ENCODE measurements around the gene MRPL9. TPM values are rescaled to one million over a fixed set of nuclear protein-coding genes. Genes with fewer than 3 reads are reported as not detected.

MRPL9 gene
- total RNA-seq, 1 donor from 2014 or later: 75.0 TPM

- Mint-ChIP-seq H3K27ac (ENCODE audit: unreplicated experiment) (no peak overlapping the region), H3K9me3 (ENCODE audit: unreplicated experiment) (peaks cover 7% of the 10 kb centered on the region), H3K4me1 (ENCODE audit: low read depth, unreplicated experiment) (peaks cover 29% of the 10 kb centered on the region), H3K4me3 (ENCODE audit: unreplicated experiment) (peak overlapping the region; percentile 84), H3K27me3 (ENCODE audit: unreplicated experiment) (peaks cover 24% of the 10 kb centered on the region), H3K36me3 (ENCODE audit: unreplicated experiment) (no peaks in the 10 kb centered on the region)
- TF ChIP-seq CTCF (IDR thresholded peaks at IDR 0.05; ENCODE audit: partially characterized antibody, unreplicated experiment): no peak
- no peak for DNase-seq
These were observed 41.3 kb downstream of the MRPL9 start for GRCh38 chr1:151721788-151722510.

- Mint-ChIP-seq H3K9me3 (ENCODE audit: unreplicated experiment) (peaks cover 9% of the 10 kb centered on the region), H3K27me3 (ENCODE audit: unreplicated experiment) (peaks cover 23% of the 10 kb centered on the region), H3K27ac (ENCODE audit: unreplicated experiment) (peak within 1 kb of the TSS; percentile 25), H3K36me3 (ENCODE audit: unreplicated experiment) (no peaks in the 10 kb centered on the region), H3K4me3 (ENCODE audit: unreplicated experiment) (peak within 1 kb of the TSS; percentile 84), H3K4me1 (ENCODE audit: low read depth, unreplicated experiment) (peaks cover 30% of the 10 kb centered on the region)
- no peak for TF ChIP-seq CTCF (IDR thresholded peaks at IDR 0.05; ENCODE audit: partially characterized antibody, unreplicated experiment)
- DNase-seq: peak; percentile 49
These were observed 42.1 kb downstream of the MRPL9 start, which contains the start of gene RIIAD1 for GRCh38 chr1:151720974-151721787. RIIAD1 (plus strand) TSS chr1:151721522; CDS start chr1:151721537, 15 bp downstream.

- peaks cover 11% of the 10 kb centered on the region for H3K9me3 Mint-ChIP-seq (ENCODE audit: unreplicated experiment)
- peaks cover 30% of the 10 kb centered on the region for H3K4me1 Mint-ChIP-seq (ENCODE audit: low read depth, unreplicated experiment)
- no peak for TF ChIP-seq CTCF (IDR thresholded peaks at IDR 0.05; ENCODE audit: partially characterized antibody, unreplicated experiment)
- peak overlapping the region; percentile 25 for H3K27ac Mint-ChIP-seq (ENCODE audit: unreplicated experiment)
- peaks cover 24% of the 10 kb centered on the region for H3K27me3 Mint-ChIP-seq (ENCODE audit: unreplicated experiment)
- DNase-seq: no peak
- H3K36me3 Mint-ChIP-seq (ENCODE audit: unreplicated experiment): no peaks in the 10 kb centered on the region
- peak overlapping the region; percentile 73 for H3K4me3 Mint-ChIP-seq (ENCODE audit: unreplicated experiment)
These were observed 42.7 kb downstream of the MRPL9 start for GRCh38 chr1:151720554-151720953.

- TF ChIP-seq CTCF (IDR thresholded peaks at IDR 0.05; ENCODE audit: partially characterized antibody, unreplicated experiment): no peak
- Mint-ChIP-seq H3K4me3 (ENCODE audit: unreplicated experiment) (peak overlapping the region; percentile 50), H3K27ac (ENCODE audit: unreplicated experiment) (peak overlapping the region; percentile 25), H3K36me3 (ENCODE audit: unreplicated experiment) (no peaks in the 10 kb centered on the region), H3K9me3 (ENCODE audit: unreplicated experiment) (peaks cover 14% of the 10 kb centered on the region), H3K27me3 (ENCODE audit: unreplicated experiment) (peaks cover 28% of the 10 kb centered on the region), H3K4me1 (ENCODE audit: low read depth, unreplicated experiment) (peaks cover 33% of the 10 kb centered on the region)
- DNase-seq: no peak
These were observed 43.2 kb downstream of the MRPL9 start for GRCh38 chr1:151720125-151720524.
